HCT116 (cell line): ENCODE data around the gene C4orf50. TPM values are rescaled to one million over a fixed set of nuclear protein-coding genes. Genes with fewer than 3 reads are reported as not detected.

Source experiments
- ATAC-seq: fragments of 200-7000 bp; cut with Tn5 transposase; 2 replicates; pipeline ENCODE4 v1.9.1; 2020; ENCODE audit warnings: mild to moderate bottlenecking, moderate library complexity
- BruUV-seq: library from RNA; stranded (reverse); fragments of 400-500 nt; replicated peaks from 2 replicates; lab custom pipeline; 2021; lab: Mats Ljungman, UMichigan
- CTCF ChIA-PET: fragments of 300-600 bp; sonication (Branson Sonifier 250); formaldehyde crosslinking; loops from one replicate; lab custom pipeline; 2021; ENCODE audit warnings: antibody characterized with exemption; lab: Charles Lee
- POLR2A ChIA-PET: fragments of 300-600, 350-600 bp; sonication (Branson Sonifier 250); formaldehyde crosslinking; loops from one replicate; lab custom pipeline; 2021; ENCODE audit warnings: antibody characterized with exemption; lab: Charles Lee
- RAD21 ChIA-PET, 2 experiments: fragments of 300-600 bp; sonication (Branson Sonifier 250); formaldehyde crosslinking; loops; one replicate each; lab custom pipeline; 2023; ENCODE audit warnings: low total read pairs in 2 of 2; ENCODE audit not compliant: uncharacterized antibody in 2 of 2, unreplicated experiment in 2 of 2, low non-redundant PET in 1 of 2; lab: Charles Lee
- DNase-seq: peaks from one replicate; pipeline ENCODE4 v3.0.0-alpha.2; 2010; ENCODE audit warnings: low read depth, low spot score
- H2AFZ ChIP-seq: fragments of 200-600 bp; shearing (Covaris generic), sonication (generic); 2 replicates; pipeline ENCODE4 v1.6.1; 2017; ENCODE audit warnings: low read depth, mixed run types, mixed read lengths, antibody characterized with exemption, low read length; ENCODE audit not compliant: poor library complexity, severe bottlenecking
- H3K27ac ChIP-seq: 2 replicates; pipeline ENCODE4 v1.5.1; 2012; ENCODE audit warnings: low read depth, low read length
- H3K27me3 ChIP-seq: fragments of 200-600 bp; sonication (generic); 2 replicates; pipeline ENCODE4 v1.6.1; 2016; ENCODE audit warnings: mixed run types, low read length, mixed read lengths; ENCODE audit not compliant: insufficient read depth
- H3K36me3 ChIP-seq, 2 experiments: fragments of 200-500 bp in 1 of 2; fragments of 200-600 bp in 1 of 2; sonication (Bioruptor generic) in 1 of 2; sonication (generic) in 1 of 2; 2 replicates each; pipeline versions ENCODE4 v1.5.1 to v1.6.1; 2014 to 2016; ENCODE audit warnings: low read length in 2 of 2, inconsistent platforms in 1 of 2, mixed read lengths in 1 of 2, mixed run types in 1 of 2; ENCODE audit not compliant: insufficient read depth in 2 of 2, control insufficient read depth in 1 of 2
- H3K4me1 ChIP-seq, 2 experiments: fragments of 200-600 bp in 1 of 2; sonication (generic) in 1 of 2; 2 replicates each; pipeline versions ENCODE4 v1.5.1 to v1.6.1; 2012 to 2017; ENCODE audit warnings: low read length in 2 of 2, inconsistent platforms in 1 of 2, mild to moderate bottlenecking in 1 of 2, mixed read lengths in 1 of 2, mixed run types in 1 of 2, moderate library complexity in 1 of 2; ENCODE audit not compliant: insufficient read depth in 2 of 2, control insufficient read depth in 1 of 2
- H3K4me2 ChIP-seq: fragments of 200-600 bp; sonication (generic); 2 replicates; pipeline ENCODE4 v1.6.1; 2017; ENCODE audit warnings: mixed run types, low read length, mixed read lengths
- H3K4me3 ChIP-seq, 2 experiments: fragments of 200-600 bp in 1 of 2; sonication (generic) in 1 of 2; replicated peaks in 1 of 2; 2 replicates each; pipeline ENCODE4 v1.5.1; 2011 to 2016; ENCODE audit warnings: low read length in 2 of 2, control low read depth in 1 of 2, low read depth in 1 of 2, mild to moderate bottlenecking in 1 of 2, mixed read lengths in 1 of 2, mixed run types in 1 of 2
- H3K79me2 ChIP-seq: fragments of 200-600 bp; sonication (generic); 2 replicates; pipeline ENCODE4 v1.6.1; 2017; ENCODE audit warnings: mild to moderate bottlenecking, mixed run types, low read length, moderate library complexity, mixed read lengths; ENCODE audit not compliant: insufficient read depth
- H3K9ac ChIP-seq: fragments of 200-600 bp; sonication (generic); 2 replicates; pipeline ENCODE4 v1.6.1; 2016; ENCODE audit warnings: low read length, mixed read lengths
- H3K9me2 ChIP-seq: fragments of 200-600 bp; sonication (generic), shearing (Covaris generic); 2 replicates; pipeline ENCODE4 v1.6.1; 2017; ENCODE audit warnings: mixed run types, mild to moderate bottlenecking, moderate library complexity; ENCODE audit not compliant: insufficient read depth
- H3K9me3 ChIP-seq, 2 experiments: fragments of 200-500 bp in 1 of 2; fragments of 200-600 bp in 1 of 2; sonication (Bioruptor generic) in 1 of 2; sonication (generic) in 1 of 2; 2 replicates each; pipeline ENCODE4 v1.6.1; 2014 to 2017; ENCODE audit warnings: low read length in 2 of 2, mixed read lengths in 2 of 2, inconsistent platforms in 1 of 2, low read depth in 1 of 2, mild to moderate bottlenecking in 1 of 2, mixed run types in 1 of 2, moderate library complexity in 1 of 2; ENCODE audit not compliant: control insufficient read depth in 1 of 2, insufficient read depth in 1 of 2
- H4K20me1 ChIP-seq: fragments of 200-600 bp; sonication (generic), shearing (Covaris generic); 2 replicates; pipeline ENCODE4 v1.6.1; 2017; ENCODE audit warnings: mixed run types, mild to moderate bottlenecking, moderate library complexity; ENCODE audit not compliant: insufficient read depth
- ATF3 ChIP-seq: IDR thresholded peaks from 2 replicates; pipeline ENCODE4 v1.6.1; 2012
- CBX3 ChIP-seq: IDR thresholded peaks from 2 replicates; pipeline ENCODE4 v1.6.1; 2012; ENCODE audit warnings: low read depth
- CEBPB ChIP-seq: IDR thresholded peaks from 2 replicates; pipeline ENCODE4 v1.6.1; 2012; ENCODE audit warnings: low read depth
- CTCF ChIP-seq, 3 experiments: fragments of 200-600 bp in 1 of 3; sonication (generic) in 1 of 3; IDR thresholded peaks in 2 of 3; conservative IDR thresholded peaks in 1 of 3; 2 replicates each; pipeline ENCODE4 v1.5.1; 2012 to 2017; ENCODE audit warnings: low read depth in 2 of 3, low read length in 2 of 3, antibody characterized with exemption in 1 of 3, borderline replicate concordance in 1 of 3, control low read depth in 1 of 3, mild to moderate bottlenecking in 1 of 3, mixed read lengths in 1 of 3, mixed run types in 1 of 3, moderate library complexity in 1 of 3; ENCODE audit not compliant: insufficient read depth in 1 of 3
- ELF1 ChIP-seq: IDR thresholded peaks from 2 replicates; pipeline ENCODE4 v1.6.1; 2012; ENCODE audit warnings: low read depth, borderline replicate concordance
- EZH2phosphoT487 ChIP-seq: fragments of 200-600 bp; IDR thresholded peaks from 2 replicates; pipeline ENCODE4 v1.6.1; 2018; ENCODE audit warnings: antibody characterized with exemption, borderline replicate concordance
- JUND ChIP-seq: IDR thresholded peaks from 2 replicates; pipeline ENCODE4 v1.6.1; 2012
- MAX ChIP-seq: IDR thresholded peaks from 2 replicates; pipeline ENCODE4 v1.6.1; 2012
- POLR2A ChIP-seq: IDR thresholded peaks from 2 replicates; pipeline ENCODE4 v1.7.0; 2011; ENCODE audit warnings: borderline replicate concordance; ENCODE audit not compliant: insufficient read depth, insufficient read length; ENCODE audit errors: extremely low read depth
- POLR2AphosphoS5 ChIP-seq: IDR thresholded peaks from 2 replicates; pipeline ENCODE4 v1.6.1; 2011; ENCODE audit warnings: mild to moderate bottlenecking, low read depth, low read length, moderate library complexity
- RAD21 ChIP-seq: IDR thresholded peaks from 2 replicates; pipeline ENCODE4 v1.6.1; 2012; ENCODE audit warnings: low read depth, mild to moderate bottlenecking
- SP1 ChIP-seq: IDR thresholded peaks from 2 replicates; pipeline ENCODE4 v1.6.1; 2012; ENCODE audit warnings: low read depth
- ZBTB33 ChIP-seq: IDR thresholded peaks from 2 replicates; pipeline ENCODE4 v1.6.1; 2011; ENCODE audit warnings: mild to moderate bottlenecking, low read length, moderate library complexity; ENCODE audit not compliant: insufficient replicate concordance; ENCODE audit errors: extremely low read depth
- ZFX ChIP-seq: fragments of 450-650 bp; IDR thresholded peaks from 2 replicates; pipeline ENCODE4 v1.6.1; 2017
- intact Hi-C: fragments of 100-400 bp; cut with micrococcal nuclease; formaldehyde crosslinking; loops from 2 replicates; pipeline ENCODE4 v1.10.0; 2022
- total RNA-seq: library from RNA; stranded (reverse); gene quantifications from one replicate; pipeline ENCODE4 v1.2.1, GENCODE V29; 2021; ENCODE audit not compliant: unreplicated experiment

Gene C4orf50
- total RNA-seq, 1 experiment from 2014 or later: not detected

GRCh38 chr4:5962416-5962815 lies 55.8 kb downstream of the C4orf50 start (continued):
- TF ChIP-seq CTCF (IDR thresholded peaks at IDR 0.05 in 2 of 3, conservative IDR thresholded peaks at IDR 0.05 in 1 of 3; ENCODE audit: borderline replicate concordance in 1 of 3, insufficient read depth in 1 of 3, low read depth in 2 of 3, low read length in 2 of 3) (no peak), POLR2A (no peak), ZFX (no peak)

- no peak for DNase-seq
- no peaks in the 10 kb centered on the region for H3K4me1 ChIP-seq
- BruUV-seq: no TSS peak
- H3K9me2 ChIP-seq: no peaks in the 10 kb centered on the region
- no peaks in the 10 kb centered on the region for H3K79me2 ChIP-seq
- ChIA-PET POLR2A (no interaction called here), RAD21 (no interaction called here), CTCF (no interaction called here)
- H3K36me3 ChIP-seq: no peaks in the 10 kb centered on the region
- peaks cover 12% of the 10 kb centered on the region; the same call in 1 of the 2 replicates for H3K27me3 ChIP-seq
- no peaks in the 10 kb centered on the region for H4K20me1 ChIP-seq
- no peak overlapping the region for H3K4me2 ChIP-seq
- no peak overlapping the region for H3K9ac ChIP-seq
- no peak overlapping the region for H2AFZ ChIP-seq
- H3K27ac ChIP-seq: no peak overlapping the region
- intact Hi-C loops: no loop called here
- ATAC-seq: no peak
- no peak overlapping the region for H3K4me3 ChIP-seq
- no peaks in the 10 kb centered on the region for H3K9me3 ChIP-seq
- TF ChIP-seq MAX: no peak
- TF ChIP-seq CBX3: no peak
- no peak for TF ChIP-seq POLR2AphosphoS5
- no peak for TF ChIP-seq RAD21
- no peak for TF ChIP-seq ZBTB33
- no peak for TF ChIP-seq JUND
- no peak for TF ChIP-seq SP1
- TF ChIP-seq CEBPB: no peak
- no peak for TF ChIP-seq ATF3
- no peak for TF ChIP-seq EZH2phosphoT487
- TF ChIP-seq CTCF (IDR thresholded peaks at IDR 0.05 in 2 of 3, conservative IDR thresholded peaks at IDR 0.05 in 1 of 3; ENCODE audit: borderline replicate concordance in 1 of 3, insufficient read depth in 1 of 3, low read depth in 2 of 3, low read length in 2 of 3): no peak
- no peak for TF ChIP-seq ELF1
These were observed 57.9 kb downstream of the C4orf50 start for GRCh38 chr4:5960252-5960880.
